H9 (cell line): ENCODE measurements around the gene INPP5A. TPM values are rescaled to one million over a fixed set of nuclear protein-coding genes. Genes with fewer than 3 reads are reported as not detected.
A peak's percentile ranks its signal among the peaks of the same experiment; 100 is the strongest.

Experiments
- DNase-seq: peaks from one replicate; pipeline ENCODE4 v3.0.0-alpha.2; 2017
- H2AFZ ChIP-seq: one replicate; pipeline ENCODE4 v1.6.1; 2013; ENCODE audit warnings: mild to moderate bottlenecking, low read length, control low read depth, moderate library complexity
- H2AK5ac ChIP-seq: 2 replicates; pipeline ENCODE4 v1.6.1; 2013; ENCODE audit warnings: low read length, control low read depth, mixed read lengths; ENCODE audit not compliant: insufficient read length
- H2BK120ac ChIP-seq: one replicate; pipeline ENCODE4 v1.6.1; 2013; ENCODE audit warnings: low read depth, mild to moderate bottlenecking, low read length, control low read depth, inconsistent platforms; ENCODE audit not compliant: poor library complexity, severe bottlenecking
- H2BK12ac ChIP-seq: 2 replicates; pipeline ENCODE4 v1.6.1; 2013; ENCODE audit warnings: low read length, control low read depth, mixed read lengths, low read depth; ENCODE audit not compliant: insufficient read length
- H2BK15ac ChIP-seq: 2 replicates; pipeline ENCODE4 v1.6.1; 2013; ENCODE audit warnings: low read depth, low read length, control low read depth
- H2BK20ac ChIP-seq: one replicate; pipeline ENCODE4 v1.6.1; 2013; ENCODE audit warnings: low read depth, mild to moderate bottlenecking, low read length, control low read depth, inconsistent platforms; ENCODE audit not compliant: poor library complexity, severe bottlenecking
- H2BK5ac ChIP-seq: 2 replicates; pipeline ENCODE4 v1.6.1; 2013; ENCODE audit warnings: low read length, control low read depth, mixed read lengths; ENCODE audit not compliant: insufficient read length
- H3K14ac ChIP-seq: 2 replicates; pipeline ENCODE4 v1.6.1; 2013; ENCODE audit warnings: low read length, control low read depth; ENCODE audit not compliant: insufficient read depth
- H3K18ac ChIP-seq: 2 replicates; pipeline ENCODE4 v1.6.1; 2013; ENCODE audit warnings: low read depth, mild to moderate bottlenecking, mixed read lengths, low read length, control low read depth; ENCODE audit not compliant: insufficient read length
- H3K23ac ChIP-seq: 2 replicates; pipeline ENCODE4 v1.6.1; 2013; ENCODE audit warnings: low read length, control low read depth, mixed read lengths, low read depth; ENCODE audit not compliant: insufficient read length
- H3K23me2 ChIP-seq: 2 replicates; pipeline ENCODE4 v1.6.1; 2013; ENCODE audit warnings: low read depth, mild to moderate bottlenecking, mixed read lengths, low read length, control low read depth; ENCODE audit not compliant: insufficient read length, poor library complexity, severe bottlenecking
- H3K27ac ChIP-seq: 2 replicates; pipeline ENCODE4 v1.5.1; 2013; ENCODE audit warnings: low read length, control low read depth, mixed read lengths, low read depth; ENCODE audit not compliant: insufficient read length
- H3K27me3 ChIP-seq: 2 replicates; pipeline ENCODE4 v1.6.1; 2013; ENCODE audit warnings: low read length, control low read depth, inconsistent platforms; ENCODE audit not compliant: insufficient read depth
- H3K4ac ChIP-seq: 2 replicates; pipeline ENCODE4 v1.6.1; 2013; ENCODE audit warnings: low read depth, mild to moderate bottlenecking, control low read depth, inconsistent platforms, low read length, moderate library complexity
- H3K4me1 ChIP-seq: 2 replicates; pipeline ENCODE4 v1.6.1; 2013; ENCODE audit warnings: low read length, control low read depth, inconsistent platforms; ENCODE audit not compliant: insufficient read depth
- H3K4me2 ChIP-seq: 2 replicates; pipeline ENCODE4 v1.6.1; 2013; ENCODE audit warnings: low read length, control low read depth, mixed read lengths; ENCODE audit not compliant: insufficient read length, insufficient read depth
- H3K56ac ChIP-seq: 2 replicates; pipeline ENCODE4 v1.6.1; 2013; ENCODE audit warnings: low read depth, mild to moderate bottlenecking, mixed read lengths, low read length, control low read depth; ENCODE audit not compliant: insufficient read length
- H3K79me1 ChIP-seq: 2 replicates; pipeline ENCODE4 v1.6.1; 2013; ENCODE audit warnings: low read depth, mild to moderate bottlenecking, moderate library complexity, low read length, control low read depth, inconsistent platforms; ENCODE audit not compliant: insufficient read depth, poor library complexity, severe bottlenecking
- H3K79me2 ChIP-seq: 2 replicates; pipeline ENCODE4 v1.6.1; 2013; ENCODE audit warnings: low read length, control low read depth, inconsistent platforms; ENCODE audit not compliant: insufficient read depth
- H3K9ac ChIP-seq: 2 replicates; pipeline ENCODE4 v1.6.1; 2013; ENCODE audit warnings: low read length, control low read depth, mixed read lengths; ENCODE audit not compliant: insufficient read length; ENCODE audit errors: extremely low read depth
- H3K9me3 ChIP-seq: one replicate; pipeline ENCODE4 v1.6.1; 2013; ENCODE audit warnings: low read depth, low read length, inconsistent platforms; ENCODE audit not compliant: control insufficient read depth
- H3T11ph ChIP-seq: one replicate; pipeline ENCODE4 v1.6.1; 2013; ENCODE audit warnings: mild to moderate bottlenecking, low read length, control low read depth, inconsistent platforms
- H4K20me1 ChIP-seq: one replicate; pipeline ENCODE4 v1.6.1; 2013; ENCODE audit not compliant: control insufficient read depth, insufficient read length, insufficient read depth
- H4K5ac ChIP-seq: 2 replicates; pipeline ENCODE4 v1.6.1; 2013; ENCODE audit warnings: low read depth, mild to moderate bottlenecking, mixed read lengths, low read length, control low read depth; ENCODE audit not compliant: insufficient read length
- H4K8ac ChIP-seq: replicated peaks from 2 replicates; pipeline ENCODE4 v1.6.1; 2013; ENCODE audit warnings: low read length, control low read depth, mixed read lengths, low read depth; ENCODE audit not compliant: insufficient read length
- H4K91ac ChIP-seq: 2 replicates; pipeline ENCODE4 v1.6.1; 2013; ENCODE audit warnings: low read depth, mild to moderate bottlenecking, moderate library complexity, mixed read lengths, low read length, control low read depth; ENCODE audit not compliant: insufficient read length
- H3K27ac Mint-ChIP-seq, 3 experiments: 2 replicates in 2 of 3; 3 replicates in 1 of 3; pipeline ENCODE4 v1.8.0; 2020 to 2021; ENCODE audit warnings: mixed read lengths in 3 of 3, mild to moderate bottlenecking in 1 of 3, moderate library complexity in 1 of 3
- H3K27me3 Mint-ChIP-seq: 2 replicates; pipeline ENCODE4 v1.8.0; 2021; ENCODE audit warnings: low read depth, mild to moderate bottlenecking, moderate library complexity, mixed read lengths
- H3K36me3 Mint-ChIP-seq, 3 experiments: 2 replicates in 2 of 3; 3 replicates in 1 of 3; pipeline ENCODE4 v1.8.0; 2020 to 2021; ENCODE audit warnings: low read depth in 3 of 3, mixed read lengths in 3 of 3; ENCODE audit not compliant: insufficient read depth in 1 of 3
- H3K4me1 Mint-ChIP-seq, 2 experiments: 2 replicates each; pipeline ENCODE4 v1.8.0; 2020; ENCODE audit warnings: mixed read lengths in 2 of 2
- H3K4me3 Mint-ChIP-seq, 2 experiments: 2 replicates in 1 of 2; 3 replicates in 1 of 2; pipeline ENCODE4 v1.8.0; 2020 to 2021; ENCODE audit warnings: mild to moderate bottlenecking in 2 of 2, mixed read lengths in 2 of 2, moderate library complexity in 1 of 2
- H3K9me3 Mint-ChIP-seq, 2 experiments: 2 replicates in 1 of 2; 3 replicates in 1 of 2; pipeline ENCODE4 v1.8.0; 2020; ENCODE audit warnings: mild to moderate bottlenecking in 2 of 2, mixed read lengths in 2 of 2, moderate library complexity in 1 of 2
- WGBS: extraction: QIAGEN DNeasy Blood & Tissue Kit; methylation state at CpG from one replicate; pipeline ENCODE4 v1.1.7; 2013; ENCODE audit warnings: missing lambda C conversion rate, low lambda C conversion rate, mixed read lengths; ENCODE audit not compliant: insufficient read length; ENCODE audit errors: extremely low coverage; 5-methylcytosine and 5-hydroxymethylcytosine counted together
- total RNA-seq: library from RNA; stranded (reverse); gene quantifications from 2 replicates; pipeline ENCODE4 v1.2.1, GENCODE V29; 2021
- TF ChIP-seq, protein P1 (sequence below): fragments of 200-600 bp; sonication (generic); conservative IDR thresholded peaks from 3 replicates; pipeline ENCODE4 v1.8.0; 2021; ENCODE audit warnings: antibody characterized with exemption, mild to moderate bottlenecking

Gene INPP5A
- total RNA-seq, 1 experiment from 2014 or later: 17.7 TPM

- Histone ChIP-seq H2AFZ (no peak overlapping the region), H2BK20ac (no peak overlapping the region), H3T11ph (no peak overlapping the region), H3K4ac (no peak overlapping the region), H3K14ac (no peak overlapping the region), H2AK5ac (no peak overlapping the region), H3K27ac (no peak overlapping the region), H2BK5ac (no peak overlapping the region), H3K79me1 (no peaks in the 10 kb centered on the region), H3K9me3 (no peaks in the 10 kb centered on the region), H3K18ac (no peak overlapping the region), H3K4me1 (no peaks in the 10 kb centered on the region), H2BK15ac (no peak overlapping the region), H4K8ac (no peak overlapping the region), H3K23ac (no peak overlapping the region), H3K79me2 (no peaks in the 10 kb centered on the region), H2BK120ac (no peak overlapping the region), H3K9ac (no peak overlapping the region), H3K27me3 (no peaks in the 10 kb centered on the region), H3K4me2 (no peak overlapping the region), H3K23me2 (no peaks in the 10 kb centered on the region), H4K91ac (no peak overlapping the region), H4K5ac (no peak overlapping the region), H4K20me1 (no peaks in the 10 kb centered on the region), H3K56ac (no peak overlapping the region), H2BK12ac (no peak overlapping the region)
- Mint-ChIP-seq H3K4me1 (no peaks in the 10 kb centered on the region), H3K27me3 (peaks cover 10% of the 10 kb centered on the region), H3K27ac (peak overlapping the region in 1 of 3 experiments; percentile 53; a peak in 2 of 7 replicates), H3K4me3 (no peak overlapping the region), H3K9me3 (peaks cover 3 to 7% of the 10 kb centered on the region in 2 experiments), H3K36me3 (peaks cover 2 to 4% (median 3%) of the 10 kb centered on the region in 3 experiments; a peak in 3 of 7 replicates)
- WGBS: no CpG with 5 or more reads among the region's 18 CpGs
- TF ChIP-seq, protein P1, sequence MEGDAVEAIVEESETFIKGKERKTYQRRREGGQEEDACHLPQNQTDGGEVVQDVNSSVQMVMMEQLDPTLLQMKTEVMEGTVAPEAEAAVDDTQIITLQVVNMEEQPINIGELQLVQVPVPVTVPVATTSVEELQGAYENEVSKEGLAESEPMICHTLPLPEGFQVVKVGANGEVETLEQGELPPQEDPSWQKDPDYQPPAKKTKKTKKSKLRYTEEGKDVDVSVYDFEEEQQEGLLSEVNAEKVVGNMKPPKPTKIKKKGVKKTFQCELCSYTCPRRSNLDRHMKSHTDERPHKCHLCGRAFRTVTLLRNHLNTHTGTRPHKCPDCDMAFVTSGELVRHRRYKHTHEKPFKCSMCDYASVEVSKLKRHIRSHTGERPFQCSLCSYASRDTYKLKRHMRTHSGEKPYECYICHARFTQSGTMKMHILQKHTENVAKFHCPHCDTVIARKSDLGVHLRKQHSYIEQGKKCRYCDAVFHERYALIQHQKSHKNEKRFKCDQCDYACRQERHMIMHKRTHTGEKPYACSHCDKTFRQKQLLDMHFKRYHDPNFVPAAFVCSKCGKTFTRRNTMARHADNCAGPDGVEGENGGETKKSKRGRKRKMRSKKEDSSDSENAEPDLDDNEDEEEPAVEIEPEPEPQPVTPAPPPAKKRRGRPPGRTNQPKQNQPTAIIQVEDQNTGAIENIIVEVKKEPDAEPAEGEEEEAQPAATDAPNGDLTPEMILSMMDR: no peak
- no peak for DNase-seq
Measured at GRCh38 chr10:132815168-132815857, 277.7 kb downstream of the INPP5A start.
